ENCODE measurements around the gene SLC17A7.
"Not testable (repeated sequence)": the region's sequence is repeated elsewhere in the genome, so short reads cannot be mapped to it uniquely, and the experiment has no call there.

SLC17A7 gene

GRCh38 chr19:49469828-49470614 lies 28.7 kb upstream of the SLC17A7 start:
- no peak for DNase-seq

- no peak for DNase-seq
These were observed 27.6 kb upstream of the SLC17A7 start for GRCh38 chr19:49468746-49469447.

GRCh38 chr19:49468199-49468598 lies 26.9 kb upstream of the SLC17A7 start:
- no peak for DNase-seq

- DNase-seq: no peak
These were observed 24.0 kb upstream of the SLC17A7 start for GRCh38 chr19:49465371-49465770.

- DNase-seq: no peak
These were observed 22.8 kb upstream of the SLC17A7 start for GRCh38 chr19:49463960-49464740.

- no peak for DNase-seq
These were observed 21.2 kb upstream of the SLC17A7 start for GRCh38 chr19:49462492-49462891.

- no peak for DNase-seq
These were observed 20.3 kb upstream of the SLC17A7 start for GRCh38 chr19:49461656-49462055.

GRCh38 chr19:49461130-49461529 lies 19.8 kb upstream of the SLC17A7 start:
- not testable (repeated sequence) for DNase-seq

GRCh38 chr19:49459388-49459787 lies 18.1 kb upstream of the SLC17A7 start:
- DNase-seq: no peak

- no peak for DNase-seq
These were observed 17.2 kb upstream of the SLC17A7 start for GRCh38 chr19:49458567-49458903.

GRCh38 chr19:49456326-49456725 lies 15.0 kb upstream of the SLC17A7 start:
- no peak for DNase-seq

- DNase-seq: no peak
These were observed 14.4 kb upstream of the SLC17A7 start for GRCh38 chr19:49455773-49456172.

- no peak for DNase-seq
These were observed 12.5 kb upstream of the SLC17A7 start for GRCh38 chr19:49453757-49454240.

- peak; percentile 87 for DNase-seq
These were observed 11.9 kb upstream of the SLC17A7 start, which contains the start of gene ALDH16A1 for GRCh38 chr19:49453013-49453756. TSS of gene ALDH16A1 (plus strand) at chr19:49453225. CDS start at chr19:49453332, 107 bp downstream.

GRCh38 chr19:49451430-49452181 lies 10.3 kb upstream of the SLC17A7 start, which contains the start of gene PIH1D1:
TSS of gene PIH1D1 (minus strand) at chr19:49451814. CDS start at chr19:49451574, 240 bp downstream.
- no peak for DNase-seq

GRCh38 chr19:49450405-49450804 lies 9.1 kb upstream of the SLC17A7 start:
- DNase-seq: no peak

GRCh38 chr19:49448432-49448786 lies 7.1 kb upstream of the SLC17A7 start:
- no peak for DNase-seq

GRCh38 chr19:49447485-49448431 lies 6.4 kb upstream of the SLC17A7 start:
- DNase-seq: no peak

- DNase-seq: no peak
These were observed 4.7 kb upstream of the SLC17A7 start for GRCh38 chr19:49445997-49446396.

- not testable (repeated sequence) for DNase-seq
These were observed 2.9 kb upstream of the SLC17A7 start for GRCh38 chr19:49444100-49444700.

Measured in 8988T (cell line).